Stimulated activated CD8-positive, alpha-beta memory T cell treated with anti-CD3 and anti-CD28 coated beads, Interleukin-4, amount 100 ng/mL, for 1 hour (primary cell): Measurements from ENCODE around the gene CD48.
A peak's percentile ranks its signal among the peaks of the same experiment; 100 is the strongest.

Experiments used
- DNase-seq, 2 donors: peaks; one replicate each; pipeline ENCODE4 v3.0.0-alpha.2; 2020; ENCODE audit warnings: low read depth in 2 of 2, low spot score in 1 of 2

The CD48 gene

GRCh38 chr1:160636076-160636475 lies 75.5 kb downstream of the CD48 start:
- DNase-seq = no peak

GRCh38 chr1:160634543-160635491 lies 76.8 kb downstream of the CD48 start:
- no peak for DNase-seq

GRCh38 chr1:160633330-160633903 lies 78.2 kb downstream of the CD48 start:
- DNase-seq = no peak

DNA sequence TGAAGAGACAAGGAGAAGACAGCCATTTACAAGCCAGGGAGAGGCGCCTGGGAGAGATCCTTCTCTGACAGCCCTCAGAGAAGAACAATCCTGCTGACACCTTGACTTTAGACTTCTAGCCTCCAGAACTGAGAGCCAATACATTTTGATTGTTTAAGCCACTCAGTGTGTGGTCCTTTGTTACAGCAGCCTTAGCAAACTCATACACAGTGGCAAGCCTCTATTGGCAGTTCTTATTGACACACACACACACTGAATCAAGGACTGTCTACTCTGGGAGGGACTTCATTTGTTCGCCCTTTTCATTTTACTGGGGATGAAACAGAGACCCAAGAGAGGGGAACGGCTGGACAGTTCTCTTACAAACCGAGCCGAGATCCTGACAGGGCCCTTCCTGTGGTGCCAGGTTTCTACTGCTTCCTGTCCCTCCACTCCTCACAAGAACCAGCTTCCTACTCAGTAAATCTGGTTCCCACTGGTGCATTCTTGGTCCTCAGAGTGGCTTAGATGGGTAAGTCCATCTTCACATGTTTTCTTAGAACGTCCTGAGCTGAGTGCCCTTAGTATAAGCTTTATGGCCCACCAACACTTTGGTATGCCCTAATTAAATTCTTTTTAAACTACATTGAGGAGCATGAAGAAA lies 79.5 kb downstream of the CD48 start:
- no peak for DNase-seq

DNA sequence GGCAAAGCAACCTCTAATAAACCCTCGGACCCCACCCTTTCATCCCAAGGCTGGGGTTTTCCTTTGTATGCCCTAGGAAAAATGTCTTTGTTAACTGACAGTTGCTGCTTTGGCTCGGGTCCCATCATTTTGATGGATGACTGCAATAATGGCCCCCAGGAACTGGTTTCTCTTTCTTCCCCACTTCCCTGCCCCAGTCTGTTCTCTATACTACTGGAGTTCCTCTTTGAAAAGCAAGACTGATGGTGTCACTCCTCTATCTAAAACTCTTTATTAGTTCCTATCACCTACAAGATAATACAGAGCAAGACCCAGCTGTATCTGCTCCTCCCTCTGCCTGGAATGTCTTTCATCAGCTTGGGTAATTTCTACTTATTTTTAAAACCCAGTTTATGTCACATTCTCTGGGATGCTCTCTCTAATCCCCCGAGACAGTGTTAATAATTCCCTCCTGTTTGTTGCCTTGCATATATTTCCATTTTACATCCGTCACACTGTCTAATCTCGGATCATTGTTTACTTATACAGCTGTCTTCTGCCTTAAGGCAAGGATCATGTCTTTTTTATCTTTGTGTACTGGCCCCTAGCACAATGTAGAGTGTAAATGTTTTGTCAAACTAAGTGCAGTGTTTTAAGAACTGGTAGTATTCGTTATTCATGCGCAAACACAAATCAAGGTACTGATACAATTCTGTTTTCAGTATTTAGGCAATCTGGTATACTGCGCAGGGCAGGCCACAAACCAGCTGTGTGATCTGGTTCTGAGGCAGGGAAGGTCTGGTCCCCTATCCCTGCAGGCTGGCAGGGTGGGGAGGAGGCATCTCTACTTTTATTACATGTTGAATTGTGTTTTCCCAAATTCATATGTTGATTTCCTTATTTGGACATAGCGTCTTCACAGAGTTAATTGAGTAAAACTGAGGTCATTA lies 80.8 kb downstream of the CD48 start:
- DNase-seq = no peak

- DNase-seq = peak in 1 of 2 donors; percentile 45
Observed at GRCh38 chr1:160629286-160630210, 82.1 kb downstream of the CD48 start.

- no peak for DNase-seq
Observed at GRCh38 chr1:160628799-160629263, 82.8 kb downstream of the CD48 start.
